CD4-positive, alpha-beta T cell treated with Interleukin-6 at 100 ng/mL for 8 hours (primary cell): ENCODE results near the gene ANKRD11.
"Not testable (repeated sequence)": the region's sequence is repeated elsewhere in the genome, so short reads cannot be mapped to it uniquely, and the experiment has no call there.

Source experiments
- DNase-seq: peaks from one replicate; pipeline ENCODE4 v3.0.0-alpha.2; 2020; ENCODE audit warnings: mixed read lengths, low spot score

ANKRD11 gene

DNA sequence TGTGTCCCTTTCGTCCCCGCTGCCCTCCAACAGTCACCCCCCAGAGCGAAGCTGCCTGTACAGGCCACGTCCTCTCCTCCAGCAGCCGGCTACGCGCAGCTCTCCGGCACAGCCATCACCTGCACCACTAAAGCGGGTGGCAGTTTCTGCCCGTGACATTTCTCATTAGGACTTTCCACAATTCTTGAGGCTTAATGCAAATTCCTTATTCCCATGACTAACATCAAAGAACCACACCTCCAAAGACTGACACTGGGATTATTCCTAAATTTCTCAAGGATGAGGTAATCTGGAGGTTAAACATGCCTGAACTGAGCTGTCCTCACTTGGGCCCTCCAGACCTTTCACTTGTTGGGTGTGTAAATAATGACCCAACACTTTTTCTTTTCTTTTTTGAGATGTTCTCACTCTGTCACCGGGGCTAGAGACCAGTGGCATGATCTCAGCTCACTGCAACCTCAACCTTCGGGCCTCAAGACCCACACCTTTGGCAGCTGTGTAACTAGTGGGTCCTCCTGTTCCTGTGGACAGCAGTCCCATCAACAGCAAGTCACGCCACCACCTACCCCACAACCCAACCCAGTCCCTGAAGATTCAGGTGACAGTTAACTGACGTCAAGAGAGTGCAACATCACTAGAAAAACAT is 11.7 kb downstream of the ANKRD11 start:
- no peak for DNase-seq

DNA sequence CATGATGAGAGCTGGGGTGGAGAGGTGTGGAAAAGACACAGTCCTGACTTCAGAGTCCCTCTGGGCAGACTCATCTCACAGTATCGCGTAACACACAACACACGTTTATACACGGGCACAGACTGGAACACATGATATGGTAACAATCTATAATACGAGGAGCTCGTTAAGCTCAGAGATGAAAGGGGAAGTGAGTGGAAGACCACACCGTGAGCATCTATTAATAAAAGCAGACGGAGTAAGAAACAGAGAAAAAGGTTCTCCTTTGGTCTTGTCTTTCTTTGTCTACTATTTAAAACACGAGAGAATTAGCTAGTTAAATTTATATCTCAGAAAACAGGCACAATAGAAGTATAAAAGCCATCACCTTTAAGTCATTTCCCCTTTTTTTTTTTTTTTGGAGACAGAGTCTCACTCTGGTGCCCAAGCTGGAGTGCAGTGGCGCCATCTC is 13.5 kb downstream of the ANKRD11 start:
- DNase-seq: no peak

DNA sequence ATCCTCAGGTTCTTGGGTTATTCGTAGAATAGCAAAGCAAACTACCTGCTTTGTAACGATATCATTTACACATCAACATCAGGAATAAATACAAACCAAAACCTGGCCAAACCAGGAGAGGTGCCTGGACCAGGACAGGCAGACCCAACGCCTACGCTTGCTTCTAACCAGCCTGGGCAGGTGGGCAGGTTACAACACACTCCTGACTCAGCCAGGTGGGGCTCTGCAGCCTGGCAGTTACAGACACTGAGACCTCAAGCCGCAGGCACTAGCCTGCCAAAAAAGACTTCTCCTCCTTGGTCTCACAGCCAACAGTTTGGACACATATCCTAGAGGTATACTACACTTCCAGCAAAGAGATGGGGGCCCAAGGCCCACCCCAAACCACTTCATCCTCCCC is 14.0 kb downstream of the ANKRD11 start:
- DNase-seq: no peak

DNA sequence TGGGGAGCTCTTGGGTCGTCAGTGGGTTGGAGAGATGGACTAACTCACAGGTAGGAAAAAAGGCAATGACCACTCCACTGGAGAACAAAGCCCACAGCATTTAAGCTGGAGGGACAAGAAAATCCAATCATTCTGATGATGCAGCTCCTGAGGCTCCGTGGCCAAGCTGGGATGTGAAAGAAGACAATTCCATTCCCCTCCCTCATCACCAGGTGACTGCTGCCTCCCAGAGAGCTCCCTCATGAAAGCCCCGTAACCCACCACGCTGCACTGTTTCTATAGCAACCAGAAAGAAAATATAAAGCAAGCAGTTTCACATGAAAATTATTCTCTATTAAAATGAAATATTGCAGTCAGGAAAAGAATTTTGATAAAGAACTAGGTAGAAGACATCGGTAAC is 15.2 kb downstream of the ANKRD11 start:
- DNase-seq: no peak

DNA sequence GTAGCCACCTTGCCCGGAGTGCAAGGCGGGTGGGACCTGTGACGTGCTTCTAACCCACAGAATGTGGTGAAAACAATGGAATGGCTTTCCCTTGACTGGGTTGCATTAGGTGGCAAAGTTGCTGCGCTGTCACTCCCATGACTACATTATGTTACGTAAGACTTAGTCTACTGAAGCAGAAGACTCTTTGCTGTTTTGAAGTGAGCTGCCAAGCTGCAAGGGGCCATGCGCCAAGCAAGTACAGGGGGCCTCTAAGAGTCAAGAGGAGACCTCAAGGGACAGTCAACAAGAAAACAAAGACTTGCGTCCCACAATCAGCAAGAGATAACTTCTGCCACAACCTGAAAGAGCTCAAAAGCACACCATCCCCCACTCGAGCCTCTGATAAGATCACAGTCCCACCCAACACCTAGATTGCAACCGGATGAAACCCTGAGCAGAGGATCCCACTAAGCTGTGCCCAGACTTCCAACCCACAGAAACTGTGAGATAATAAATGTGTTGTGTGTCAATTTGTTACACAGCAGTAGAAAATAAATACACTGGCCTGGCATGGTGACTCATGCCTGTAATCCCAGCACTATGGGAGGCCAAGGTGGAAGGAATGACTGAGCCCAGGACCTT is 16.5 kb downstream of the ANKRD11 start:
- DNase-seq: no peak

DNA sequence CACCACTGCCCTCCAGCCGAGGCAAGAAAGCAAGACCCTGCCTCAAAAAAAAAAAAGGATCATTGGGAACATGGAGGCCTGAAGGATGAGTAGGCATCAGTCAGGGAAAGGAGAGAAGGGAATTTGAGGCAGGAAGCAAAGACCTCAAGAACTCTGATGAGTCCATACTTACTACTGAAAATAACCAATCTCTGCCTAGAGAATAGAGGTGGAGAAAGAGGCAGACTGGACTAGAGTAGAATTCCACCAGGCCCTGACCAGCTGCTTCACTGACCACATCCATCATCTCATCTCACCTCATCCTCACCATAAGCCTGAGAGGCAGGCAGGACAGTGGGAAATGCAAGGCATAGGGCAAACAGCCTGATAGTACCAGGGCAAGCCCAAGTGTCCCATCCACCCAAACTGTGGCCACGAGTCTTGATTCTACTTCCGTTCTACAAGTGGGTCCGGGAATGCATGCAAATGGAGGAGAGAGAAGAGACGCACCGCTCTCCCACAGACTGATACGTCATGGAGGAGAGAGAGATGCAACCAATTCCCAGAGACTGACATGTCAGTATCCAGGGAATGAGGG is 17.1 kb downstream of the ANKRD11 start:
- DNase-seq: no peak

DNA sequence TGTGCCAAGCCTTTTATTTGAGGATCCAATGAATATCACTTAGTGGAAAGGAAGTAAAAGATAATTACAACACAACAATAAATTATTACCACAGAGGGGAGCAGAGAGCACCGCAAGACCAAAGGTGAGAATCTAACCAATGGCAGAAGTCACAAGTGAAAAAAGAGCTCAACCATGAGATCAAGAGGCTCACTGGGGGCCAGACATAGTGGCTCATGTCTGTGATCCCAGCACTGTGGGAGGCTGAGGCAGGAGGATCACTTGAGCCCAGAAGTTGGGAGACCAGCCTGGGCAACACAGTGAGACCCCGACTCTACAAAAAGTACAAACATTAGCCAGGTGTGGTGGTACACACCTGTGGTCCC is 17.7 kb downstream of the ANKRD11 start:
- DNase-seq: no peak

DNA sequence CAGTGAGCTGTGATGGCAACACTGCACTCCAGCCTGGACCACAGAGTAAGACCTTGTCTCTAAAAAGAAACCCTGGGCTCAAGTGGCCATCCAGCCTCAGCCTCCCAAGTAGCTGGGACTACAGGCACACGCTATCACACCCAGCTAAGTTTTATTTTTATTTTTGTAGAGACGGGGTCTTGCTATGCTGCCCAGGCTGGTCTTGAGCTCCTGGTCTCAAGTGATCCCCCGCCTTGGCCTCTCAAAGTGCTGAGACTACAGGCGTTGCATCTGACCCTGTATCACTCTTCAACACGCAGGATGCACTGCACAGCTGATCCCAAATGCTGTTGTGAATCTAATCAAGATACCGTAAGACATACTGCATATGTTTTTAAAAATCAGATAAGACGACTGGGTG is 23.0 kb downstream of the ANKRD11 start:
- no peak for DNase-seq

DNA sequence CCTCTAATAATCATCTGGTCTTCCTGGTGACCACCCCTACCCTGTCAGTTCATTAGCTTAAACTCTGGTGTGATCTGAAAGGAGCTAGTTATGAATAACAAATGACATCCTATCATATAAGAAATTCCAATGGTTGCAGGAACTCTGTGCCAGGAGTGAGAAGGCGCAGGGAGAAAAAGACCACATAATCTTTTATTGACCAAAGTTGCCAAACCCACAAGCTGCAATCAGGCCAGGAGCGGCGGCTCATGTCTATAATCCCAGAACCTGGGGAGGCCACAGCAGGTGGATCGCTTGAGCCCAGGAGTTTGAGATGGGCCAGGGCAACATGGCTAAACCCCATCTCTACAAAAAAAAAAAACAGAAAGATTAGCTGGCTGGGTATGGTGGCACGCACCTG is 23.4 kb downstream of the ANKRD11 start:
- DNase-seq: no peak

DNA sequence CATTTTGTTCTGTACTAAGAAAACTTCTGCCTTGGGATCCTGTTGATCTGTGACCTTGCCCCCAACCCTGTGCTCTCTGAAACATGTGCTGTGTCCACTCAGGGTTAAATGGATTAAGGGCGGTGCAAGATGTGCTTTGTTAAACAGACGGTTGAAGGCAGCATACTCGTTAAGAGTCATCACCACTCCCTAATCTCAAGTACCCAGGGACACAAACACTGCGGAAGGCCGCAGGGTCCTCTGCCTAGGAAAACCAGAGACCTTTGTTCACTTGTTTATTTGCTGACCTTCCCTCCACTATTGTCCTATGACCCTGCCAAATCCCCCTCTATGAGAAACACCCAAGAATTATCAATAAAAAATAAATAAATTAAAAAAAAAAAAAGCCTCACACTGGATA is 27.0 kb downstream of the ANKRD11 start:
- not testable (repeated sequence) for DNase-seq

DNA sequence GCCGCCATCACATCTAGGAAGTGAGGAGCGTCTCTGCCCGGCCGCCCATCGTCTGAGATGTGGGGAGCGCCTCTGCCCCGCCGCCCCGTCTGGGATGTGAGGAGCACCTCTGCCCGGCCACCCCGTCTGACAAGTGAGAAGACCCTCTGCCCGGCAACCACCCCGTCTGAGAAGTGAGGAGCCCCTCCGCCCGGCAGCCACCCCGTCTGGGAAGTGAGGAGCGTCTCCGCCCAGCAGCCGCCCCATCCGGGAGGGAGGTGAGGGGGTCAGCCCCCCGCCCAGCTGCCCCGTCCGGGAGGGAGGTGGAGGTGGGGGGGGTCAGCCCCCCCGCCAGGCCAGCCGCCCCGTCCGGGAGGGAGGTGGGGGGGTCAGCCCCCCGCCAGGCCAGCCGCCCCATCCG is 27.7 kb downstream of the ANKRD11 start:
- not testable (repeated sequence) for DNase-seq

DNA sequence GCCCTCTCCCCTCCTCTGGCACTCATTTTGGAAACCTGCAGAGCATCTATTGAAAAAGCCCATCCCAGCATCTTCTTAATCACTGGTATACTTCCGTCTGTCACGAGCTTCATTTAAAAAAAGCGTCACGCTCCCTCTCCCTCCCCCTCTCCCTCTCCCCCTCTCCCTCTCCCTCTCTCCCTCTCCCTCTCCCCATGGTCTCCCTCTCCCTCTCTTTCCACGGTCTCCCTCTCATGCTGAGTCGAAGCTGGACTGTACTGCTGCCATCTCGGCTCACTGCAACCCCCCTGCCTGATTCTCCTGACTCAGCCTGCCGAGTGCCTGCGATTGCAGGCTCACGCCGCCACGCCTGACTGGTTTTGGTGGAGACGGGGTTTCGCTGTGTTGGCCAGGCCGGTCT is 28.5 kb downstream of the ANKRD11 start:
- DNase-seq: not testable (repeated sequence)

DNA sequence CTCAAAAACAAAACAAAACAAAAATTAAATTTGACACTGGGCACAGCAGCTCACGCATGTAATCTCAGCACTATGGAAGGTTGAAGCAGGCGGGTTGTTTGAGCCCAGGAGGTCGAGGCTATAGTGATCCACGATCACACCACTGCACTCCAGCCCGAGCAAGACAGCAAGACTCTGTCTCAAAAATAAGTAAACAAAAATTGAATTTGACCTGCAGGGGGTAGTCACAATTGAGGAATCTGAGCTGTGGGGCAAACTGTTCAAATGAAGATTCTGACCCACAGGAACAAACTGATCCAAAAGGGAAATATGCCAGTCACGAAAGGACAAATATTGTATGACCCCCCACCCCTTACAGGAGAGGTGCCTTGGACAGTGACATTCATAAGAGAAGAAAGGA is 29.8 kb downstream of the ANKRD11 start:
- no peak for DNase-seq

DNA sequence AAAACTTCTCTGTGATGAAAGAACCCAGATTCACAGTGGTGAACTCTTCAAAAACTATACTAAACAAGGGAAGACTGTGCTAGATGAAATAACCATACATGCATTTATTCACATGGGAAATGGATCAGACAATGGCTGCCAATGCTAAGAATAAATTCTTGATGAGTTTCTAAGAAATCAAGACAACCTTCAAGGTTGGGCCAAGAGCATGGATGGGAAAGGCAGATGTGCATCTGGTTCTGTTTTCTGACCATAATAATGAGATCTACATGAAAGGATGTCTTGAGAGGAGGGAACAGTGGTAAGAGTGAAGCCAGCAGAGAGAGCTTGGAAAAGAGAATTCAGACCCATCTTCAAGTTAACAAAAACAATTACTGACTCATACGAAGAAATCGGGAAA is 31.4 kb downstream of the ANKRD11 start:
- DNase-seq: no peak

DNA sequence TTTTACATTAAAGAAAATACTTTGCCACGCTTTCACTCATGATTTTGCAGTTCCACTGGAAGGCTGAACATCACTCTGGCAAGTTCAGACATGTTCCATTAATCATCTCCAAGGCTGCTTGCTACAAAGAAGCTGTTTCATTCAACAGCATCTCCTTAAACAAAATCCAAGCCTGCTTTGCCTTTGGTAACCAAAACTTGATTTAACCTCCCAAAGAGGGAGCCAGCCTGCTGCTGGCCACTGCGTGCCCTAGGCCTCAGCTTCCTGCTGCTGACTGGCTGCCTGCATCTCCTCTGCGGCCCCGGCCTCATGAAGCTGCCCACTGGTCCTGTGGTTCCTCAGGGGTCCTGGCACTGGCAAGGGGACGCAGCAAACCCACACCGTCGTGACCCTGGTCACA is 31.8 kb downstream of the ANKRD11 start:
- no peak for DNase-seq

DNA sequence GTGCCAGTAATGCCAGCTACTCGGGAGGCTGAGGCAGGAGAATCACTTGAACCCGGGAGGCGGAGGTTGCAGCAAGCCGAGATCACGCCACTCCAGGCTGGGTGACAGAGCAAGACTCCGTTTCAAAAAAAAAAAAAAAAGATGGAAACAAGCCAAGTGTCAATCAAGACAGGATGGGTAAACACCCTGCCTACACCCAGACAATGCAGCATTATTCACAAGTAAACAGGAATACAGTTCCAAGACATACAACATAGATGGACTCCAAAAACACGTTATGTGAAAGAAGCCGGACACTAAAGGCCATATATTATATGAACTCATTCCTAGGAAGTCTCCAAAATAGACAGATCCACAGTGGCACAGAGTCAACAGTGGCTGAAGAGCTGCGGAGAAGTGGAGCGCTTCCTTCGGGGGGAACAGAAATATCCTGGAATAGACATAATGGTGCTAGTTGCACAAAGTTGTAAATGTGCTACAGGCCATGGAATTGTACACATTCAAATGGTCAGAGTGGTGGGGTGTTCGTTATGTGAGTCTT is 33.9 kb downstream of the ANKRD11 start:
- DNase-seq: no peak

DNA sequence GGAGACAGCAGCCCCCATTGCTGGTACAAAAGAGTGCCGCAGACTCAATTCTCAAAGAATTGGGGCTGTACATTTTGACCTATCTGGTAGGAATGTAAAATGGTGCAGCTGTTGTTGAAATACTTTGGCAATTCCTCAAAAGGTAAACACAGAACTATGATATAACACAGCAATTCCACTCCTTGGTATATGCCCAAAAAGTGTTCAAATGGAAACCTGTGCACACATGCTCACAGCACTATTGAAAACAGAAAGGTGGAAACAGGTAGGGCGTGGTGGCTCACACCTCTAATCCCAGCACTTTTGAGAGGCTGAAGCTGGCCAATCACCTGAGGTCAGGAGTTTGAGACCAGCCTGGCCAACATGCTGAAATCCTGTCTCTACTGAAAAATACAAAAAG is 34.7 kb downstream of the ANKRD11 start:
- no peak for DNase-seq

DNA sequence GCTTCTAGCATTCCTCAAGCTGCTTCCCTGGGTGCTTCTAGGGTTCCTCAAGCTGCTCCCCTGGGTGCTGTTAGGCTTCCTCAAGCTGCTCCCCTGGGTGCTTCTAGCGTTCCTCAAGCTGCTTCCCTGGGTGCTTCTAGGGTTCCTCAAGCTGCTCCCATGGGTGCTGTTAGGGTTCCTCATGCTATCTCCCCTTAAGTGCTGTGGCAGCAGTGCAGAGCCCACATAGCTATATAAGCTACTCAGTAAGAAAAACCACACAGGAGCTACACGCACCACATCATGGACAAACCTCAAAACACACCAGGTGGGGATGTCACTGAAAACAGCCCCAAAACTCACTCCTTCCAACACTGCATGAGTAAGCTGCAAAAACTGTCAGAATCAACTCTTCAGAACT is 35.2 kb downstream of the ANKRD11 start:
- DNase-seq: no peak

DNA sequence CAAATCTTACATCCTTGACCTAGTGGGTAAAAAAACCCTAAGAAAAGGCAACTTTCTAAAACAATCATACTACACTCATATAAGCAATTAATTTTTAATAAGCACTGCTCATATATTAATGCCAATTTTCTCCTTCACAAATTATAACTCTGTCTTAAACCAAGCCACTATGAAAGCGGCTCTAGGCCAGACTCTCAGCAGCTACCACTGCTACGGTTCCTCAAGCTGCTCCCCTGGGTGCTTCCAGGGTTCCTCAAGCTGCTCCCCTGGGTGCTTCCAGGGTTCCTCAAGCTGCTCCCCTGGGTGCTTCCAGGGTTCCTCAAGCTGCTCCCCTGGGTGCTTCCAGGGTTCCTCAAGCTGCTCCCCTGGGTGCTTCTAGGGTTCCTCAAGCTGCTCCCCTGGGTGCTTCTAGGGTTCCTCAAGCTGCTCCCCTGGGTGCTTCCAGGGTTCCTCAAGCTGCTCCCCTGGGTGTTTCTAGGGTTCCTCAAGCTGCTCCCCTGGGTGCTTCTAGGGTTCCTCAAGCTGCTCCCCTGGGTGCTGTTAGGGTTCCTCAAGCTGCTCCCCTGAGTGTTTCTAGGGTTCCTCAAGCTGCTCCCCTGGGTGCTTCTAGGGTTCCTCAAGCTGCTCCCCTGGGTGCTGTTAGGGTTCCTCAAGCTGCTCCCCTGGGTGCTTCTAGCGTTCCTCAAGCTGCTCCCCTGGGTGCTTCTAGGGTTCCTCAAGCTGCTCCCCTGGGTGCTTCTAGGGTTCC is 35.8 kb downstream of the ANKRD11 start:
- not testable (repeated sequence) for DNase-seq

DNA sequence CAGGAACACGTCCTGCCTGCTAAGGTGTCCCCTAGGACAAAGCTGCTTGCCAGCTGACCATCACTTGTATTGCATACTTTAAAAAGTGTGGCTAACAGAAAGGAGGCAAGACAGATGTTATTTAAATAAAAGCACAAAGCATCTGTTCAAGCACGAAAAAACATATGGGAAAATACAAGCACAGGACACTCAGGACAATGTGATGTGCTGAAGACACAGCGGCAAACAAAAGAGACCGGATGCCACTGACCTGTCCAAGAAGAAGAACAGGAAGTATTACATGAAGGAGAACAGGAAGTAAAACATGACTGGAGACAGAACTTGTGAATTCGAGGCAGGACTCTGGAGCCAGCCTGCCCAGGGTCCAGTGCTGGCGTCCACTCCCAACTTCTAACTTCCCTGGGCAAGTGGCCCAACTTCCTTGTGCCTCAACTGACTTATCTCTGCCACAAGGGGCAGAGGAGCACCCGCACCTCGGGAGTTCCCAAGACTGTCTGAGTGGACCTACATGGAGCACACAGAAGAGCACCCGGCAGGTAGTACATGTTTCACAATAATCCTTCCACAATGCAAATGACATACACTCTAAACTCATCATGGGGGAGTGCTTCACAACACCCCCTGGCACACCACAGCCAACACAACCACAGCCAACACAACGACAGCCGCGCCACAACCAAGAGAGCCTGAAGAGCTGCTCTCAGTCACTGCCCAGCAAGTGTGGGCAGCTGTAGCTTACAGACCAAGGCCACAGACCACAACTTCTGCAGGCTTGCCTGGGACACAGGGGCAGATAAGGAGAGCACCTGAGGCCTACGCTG is 36.6 kb downstream of the ANKRD11 start:
- no peak for DNase-seq

DNA sequence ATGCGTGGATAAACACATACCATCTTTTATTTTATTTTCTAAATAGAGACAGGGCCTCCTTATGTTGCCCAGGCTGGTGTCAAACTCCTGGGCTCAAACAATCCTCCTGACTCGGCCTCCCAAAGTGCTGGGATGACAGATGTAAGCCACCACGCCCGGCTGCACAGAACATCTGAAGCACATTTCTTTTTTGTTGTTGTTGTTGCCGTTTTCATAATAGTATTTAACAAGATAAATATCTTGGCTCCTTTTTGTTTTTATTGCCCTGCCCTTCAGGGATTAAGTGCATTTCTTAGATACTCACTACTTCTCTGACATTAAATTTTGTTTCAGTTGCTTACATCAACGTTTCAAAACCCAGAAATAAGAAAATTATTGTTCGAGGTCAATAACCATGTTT is 37.4 kb downstream of the ANKRD11 start:
- DNase-seq: no peak

DNA sequence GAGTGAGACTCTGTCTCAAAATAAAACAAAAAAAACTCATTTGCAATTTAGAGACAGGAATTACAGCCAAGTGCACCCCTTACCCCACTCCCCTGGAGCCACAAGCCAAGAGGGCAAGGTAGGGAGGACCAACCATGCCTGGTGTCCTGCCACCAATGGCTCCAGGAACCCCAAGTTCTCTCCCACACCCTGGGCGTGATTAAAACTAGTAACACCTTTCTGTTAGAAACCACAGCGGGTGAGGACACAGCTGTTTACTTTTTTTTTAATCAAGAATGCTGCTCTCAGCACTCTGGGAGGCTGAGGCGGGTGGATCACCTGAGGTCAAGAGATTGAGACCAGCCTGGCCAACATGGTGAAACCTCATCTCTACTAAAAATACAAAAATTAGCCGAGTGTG is 38.1 kb downstream of the ANKRD11 start:
- DNase-seq: no peak
